Fibroblast of lung (primary cell): ENCODE measurements around the gene ARRDC2. TPM values are rescaled to one million over a fixed set of nuclear protein-coding genes. Genes with fewer than 3 reads are reported as not detected.

Experiments
- DNase-seq, 2 donors: peaks; one replicate each; pipeline versions ENCODE4 v3.0.0 to v3.0.0-alpha.2; 2010; ENCODE audit warnings: low read depth in 2 of 2
- H2AFZ ChIP-seq: 2 replicates; pipeline ENCODE4 v1.5.1; 2012; ENCODE audit warnings: low read length, control low read depth, inconsistent platforms
- H3K27ac ChIP-seq: 2 replicates; pipeline ENCODE4 v1.5.1; 2011; ENCODE audit warnings: low read length, control low read depth; ENCODE audit not compliant: insufficient read depth
- H3K27me3 ChIP-seq: 2 replicates; pipeline ENCODE4 v1.5.1; 2011; ENCODE audit warnings: mild to moderate bottlenecking, low read length; ENCODE audit not compliant: control insufficient read depth, insufficient read depth
- H3K36me3 ChIP-seq: 2 replicates; pipeline ENCODE4 v1.5.1; 2011; ENCODE audit warnings: low read length; ENCODE audit not compliant: control insufficient read depth, insufficient read depth
- H3K4me1 ChIP-seq: 2 replicates; pipeline ENCODE4 v1.5.1; 2011; ENCODE audit warnings: low read length; ENCODE audit not compliant: control insufficient read depth, insufficient read depth; ENCODE audit errors: extremely low read depth
- H3K4me2 ChIP-seq: 2 replicates; pipeline ENCODE4 v1.5.1; 2011; ENCODE audit warnings: low read length, control low read depth; ENCODE audit not compliant: insufficient read depth; ENCODE audit errors: extremely low read depth
- H3K4me3 ChIP-seq, 4 experiments: fragments of 200-600 bp in 1 of 4; sonication (generic) in 1 of 4; replicated peaks in 1 of 4; 2 replicates each; pipeline ENCODE4 v1.5.1; 2011 to 2016; ENCODE audit warnings: low read length in 4 of 4, low read depth in 3 of 4, mild to moderate bottlenecking in 3 of 4, control low read depth in 2 of 4, inconsistent platforms in 1 of 4, mixed read lengths in 1 of 4; ENCODE audit not compliant: insufficient read depth in 1 of 4; ENCODE audit errors: control extremely low read depth in 1 of 4
- H3K79me2 ChIP-seq: 2 replicates; pipeline ENCODE4 v1.5.1; 2012; ENCODE audit warnings: mild to moderate bottlenecking, low read length, inconsistent platforms; ENCODE audit not compliant: control insufficient read depth, insufficient read depth
- H3K9ac ChIP-seq: 2 replicates; pipeline ENCODE4 v1.5.1; 2011; ENCODE audit warnings: mild to moderate bottlenecking, low read length, control low read depth; ENCODE audit not compliant: insufficient read depth
- H3K9me3 ChIP-seq: 2 replicates; pipeline ENCODE4 v1.5.1; 2012; ENCODE audit warnings: low read depth, low read length; ENCODE audit not compliant: control insufficient read depth, insufficient read depth
- H4K20me1 ChIP-seq: 2 replicates; pipeline ENCODE4 v1.5.1; 2011; ENCODE audit warnings: low read length; ENCODE audit not compliant: control insufficient read depth, insufficient read depth; ENCODE audit errors: extremely low read depth
- EZH2 ChIP-seq: IDR thresholded peaks from 2 replicates; pipeline ENCODE4 v1.5.1; 2012; ENCODE audit warnings: low read length, control low read depth, mild to moderate bottlenecking; ENCODE audit errors: missing control alignments
- polyA plus RNA-seq, 2 donors: library from polyadenylated mRNA; depleted of rRNA in 1 of 2; stranded (reverse) in 1 of 2; unstranded in 1 of 2; fragments of >200 nt; gene quantifications; 2 replicates each; pipeline ENCODE4 v1.2.1, GENCODE V29; 2011 to 2012; ENCODE audit warnings: missing spikeins in 1 of 2
- total RNA-seq: library from RNA; depleted of rRNA; stranded (reverse); fragments of >200 nt; gene quantifications from 2 replicates; pipeline ENCODE4 v1.2.1, GENCODE V29; 2014
- TF ChIP-seq, protein P1 (sequence below), 2 donors: IDR thresholded peaks in 1 of 2; conservative IDR thresholded peaks in 1 of 2; 1 replicate in 1 of 2; 2 replicates in 1 of 2; pipeline ENCODE4 v1.5.1; 2011 to 2012; ENCODE audit warnings: low read length in 2 of 2, control low read depth in 1 of 2, inconsistent platforms in 1 of 2, low read depth in 1 of 2, mild to moderate bottlenecking in 1 of 2

ARRDC2 gene
- total and polyA plus RNA-seq, 2 donors (not counting 1 experiment from before 2014, with no cell fraction given), result 3.0 to 9.1 TPM

DNA sequence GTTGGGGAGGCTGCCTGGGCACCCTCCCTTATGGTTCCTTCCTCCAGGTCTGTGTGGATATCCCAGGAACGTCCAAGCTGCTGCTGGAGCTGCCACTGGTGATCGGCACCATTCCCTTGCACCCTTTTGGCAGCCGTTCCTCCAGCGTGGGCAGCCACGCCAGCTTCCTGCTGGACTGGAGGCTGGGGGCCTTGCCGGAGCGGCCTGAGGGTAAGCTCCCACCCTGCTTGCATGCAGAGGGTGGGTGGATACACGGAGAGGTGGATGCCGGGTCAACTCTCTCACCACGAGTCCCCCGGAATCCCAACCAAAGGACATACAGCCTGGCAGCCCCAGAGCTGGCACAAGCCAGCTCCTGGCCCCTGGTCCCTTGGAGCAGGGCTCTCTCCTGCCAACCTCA lies 2.2 kb downstream of the ARRDC2 start:
- Histone ChIP-seq H3K27me3 (no peaks in the 10 kb centered on the region), H3K79me2 (no peaks in the 10 kb centered on the region), H3K4me1 (peaks cover 5% of the 10 kb centered on the region), H3K9me3 (no peaks in the 10 kb centered on the region), H3K4me3 (no peak overlapping the region), H3K27ac (no peak overlapping the region), H2AFZ (no peak overlapping the region), H3K9ac (no peak overlapping the region), H3K4me2 (no peak overlapping the region), H4K20me1 (no peaks in the 10 kb centered on the region), H3K36me3 (peaks cover 9% of the 10 kb centered on the region)
- no peak for DNase-seq
- TF ChIP-seq, protein P1, sequence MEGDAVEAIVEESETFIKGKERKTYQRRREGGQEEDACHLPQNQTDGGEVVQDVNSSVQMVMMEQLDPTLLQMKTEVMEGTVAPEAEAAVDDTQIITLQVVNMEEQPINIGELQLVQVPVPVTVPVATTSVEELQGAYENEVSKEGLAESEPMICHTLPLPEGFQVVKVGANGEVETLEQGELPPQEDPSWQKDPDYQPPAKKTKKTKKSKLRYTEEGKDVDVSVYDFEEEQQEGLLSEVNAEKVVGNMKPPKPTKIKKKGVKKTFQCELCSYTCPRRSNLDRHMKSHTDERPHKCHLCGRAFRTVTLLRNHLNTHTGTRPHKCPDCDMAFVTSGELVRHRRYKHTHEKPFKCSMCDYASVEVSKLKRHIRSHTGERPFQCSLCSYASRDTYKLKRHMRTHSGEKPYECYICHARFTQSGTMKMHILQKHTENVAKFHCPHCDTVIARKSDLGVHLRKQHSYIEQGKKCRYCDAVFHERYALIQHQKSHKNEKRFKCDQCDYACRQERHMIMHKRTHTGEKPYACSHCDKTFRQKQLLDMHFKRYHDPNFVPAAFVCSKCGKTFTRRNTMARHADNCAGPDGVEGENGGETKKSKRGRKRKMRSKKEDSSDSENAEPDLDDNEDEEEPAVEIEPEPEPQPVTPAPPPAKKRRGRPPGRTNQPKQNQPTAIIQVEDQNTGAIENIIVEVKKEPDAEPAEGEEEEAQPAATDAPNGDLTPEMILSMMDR (conservative IDR thresholded peaks at IDR 0.05 in 1 of 2, IDR thresholded peaks at IDR 0.05 in 1 of 2; ENCODE audit: low read depth in 1 of 2, low read length in 2 of 2), result no peak
- TF ChIP-seq EZH2, result no peak

DNA sequence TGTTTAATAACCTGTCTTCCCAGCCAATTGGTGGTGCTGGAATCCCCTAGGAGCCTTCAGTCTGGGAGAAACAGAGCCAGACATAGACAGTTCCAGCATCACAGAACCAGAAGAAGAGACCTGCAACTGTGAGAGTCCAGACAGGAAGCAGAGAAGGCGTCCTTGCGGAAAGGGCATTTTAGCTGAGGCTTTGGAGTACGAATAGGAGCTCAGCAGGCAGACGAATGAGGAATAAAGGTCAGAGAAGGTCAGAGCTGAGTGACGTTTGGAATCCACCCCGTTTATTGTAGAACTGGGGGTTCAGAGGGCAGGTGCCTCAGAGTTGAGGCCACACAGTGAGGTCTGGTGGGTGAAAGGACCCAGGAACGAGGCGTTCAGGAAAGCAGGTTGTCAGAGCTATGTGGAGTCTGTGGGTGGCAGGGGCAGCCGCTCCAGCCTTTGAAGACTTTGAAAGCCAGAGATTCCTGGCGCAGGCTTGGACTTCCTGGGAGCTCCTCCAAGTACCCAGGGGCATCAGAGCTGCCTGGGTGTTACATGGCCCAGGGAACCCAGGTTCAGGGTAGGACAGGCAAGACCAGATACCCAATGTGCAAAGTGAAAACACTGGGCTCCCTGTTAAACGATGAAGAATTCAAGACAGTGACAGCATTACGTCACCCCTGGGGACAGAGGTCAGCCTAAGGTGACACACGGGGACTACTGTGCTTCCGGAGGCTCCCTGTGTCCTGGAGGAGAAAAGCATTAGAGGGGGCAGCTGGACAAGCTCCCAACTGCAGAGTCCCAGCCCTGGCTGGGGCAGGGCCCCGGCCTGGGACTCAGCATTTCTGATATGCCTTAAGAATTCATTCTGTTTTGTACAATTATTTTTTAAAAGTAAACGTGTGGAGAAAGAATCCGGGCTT lies 5.5 kb downstream of the ARRDC2 start:
- Histone ChIP-seq H3K9me3 (no peaks in the 10 kb centered on the region), H3K79me2 (no peaks in the 10 kb centered on the region), H3K36me3 (peaks cover 9% of the 10 kb centered on the region), H3K27ac (no peak overlapping the region), H3K4me3 (no peak overlapping the region), H3K4me1 (peaks cover 3% of the 10 kb centered on the region), H3K4me2 (no peak overlapping the region), H3K27me3 (no peaks in the 10 kb centered on the region), H2AFZ (no peak overlapping the region), H3K9ac (no peak overlapping the region), H4K20me1 (no peaks in the 10 kb centered on the region)
- DNase-seq, result no peak
- no peak for TF ChIP-seq EZH2
- TF ChIP-seq, protein P1 (conservative IDR thresholded peaks at IDR 0.05 in 1 of 2, IDR thresholded peaks at IDR 0.05 in 1 of 2; ENCODE audit: low read depth in 1 of 2, low read length in 2 of 2), result no peak

DNA sequence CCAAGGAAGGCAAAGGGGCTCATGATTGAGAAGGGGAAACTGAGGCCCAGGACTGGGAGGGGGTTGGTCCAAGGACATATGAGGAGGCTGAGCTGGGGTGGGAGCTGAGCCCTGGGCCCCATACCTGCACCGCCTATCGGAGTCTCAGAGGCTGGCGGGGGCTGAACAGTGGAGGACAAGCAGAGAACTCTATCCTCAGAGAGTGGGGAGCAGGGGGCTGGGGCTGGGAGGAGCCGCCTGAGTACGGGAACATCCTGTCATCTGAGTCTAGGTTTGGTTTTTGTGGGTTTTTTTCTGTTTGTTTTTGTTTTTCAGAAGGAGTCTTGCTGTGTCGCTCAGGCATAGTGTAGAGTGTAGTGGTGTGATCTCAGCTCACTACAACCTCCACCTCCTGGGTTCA lies 6.2 kb downstream of the ARRDC2 start:
- H3K4me2 ChIP-seq, result no peak overlapping the region
- no peak for DNase-seq
- no peaks in the 10 kb centered on the region for H3K79me2 ChIP-seq

More for the DNA sequence above, 6.2 kb downstream of the ARRDC2 start:
- peaks cover 3% of the 10 kb centered on the region for H3K4me1 ChIP-seq
- H3K27me3 ChIP-seq, result no peaks in the 10 kb centered on the region
- H3K9ac ChIP-seq, result no peak overlapping the region
- peaks cover 9% of the 10 kb centered on the region for H3K36me3 ChIP-seq
- H3K4me3 ChIP-seq, result no peak overlapping the region
- no peaks in the 10 kb centered on the region for H3K9me3 ChIP-seq
- no peak overlapping the region for H2AFZ ChIP-seq
- H4K20me1 ChIP-seq, result no peaks in the 10 kb centered on the region
- TF ChIP-seq EZH2, result no peak
- TF ChIP-seq, protein P1 (conservative IDR thresholded peaks at IDR 0.05 in 1 of 2, IDR thresholded peaks at IDR 0.05 in 1 of 2; ENCODE audit: low read depth in 1 of 2, low read length in 2 of 2), result no peak
- H3K27ac ChIP-seq, result no peak overlapping the region
